SW 1271 (cell line): ENCODE data around the gene LRRC57.

Experiments
- DNase-seq, 2 experiments: peaks; one replicate each; lab custom pipeline; 2025; lab: John Stamatoyannopoulos, UW

The LRRC57 gene

DNA sequence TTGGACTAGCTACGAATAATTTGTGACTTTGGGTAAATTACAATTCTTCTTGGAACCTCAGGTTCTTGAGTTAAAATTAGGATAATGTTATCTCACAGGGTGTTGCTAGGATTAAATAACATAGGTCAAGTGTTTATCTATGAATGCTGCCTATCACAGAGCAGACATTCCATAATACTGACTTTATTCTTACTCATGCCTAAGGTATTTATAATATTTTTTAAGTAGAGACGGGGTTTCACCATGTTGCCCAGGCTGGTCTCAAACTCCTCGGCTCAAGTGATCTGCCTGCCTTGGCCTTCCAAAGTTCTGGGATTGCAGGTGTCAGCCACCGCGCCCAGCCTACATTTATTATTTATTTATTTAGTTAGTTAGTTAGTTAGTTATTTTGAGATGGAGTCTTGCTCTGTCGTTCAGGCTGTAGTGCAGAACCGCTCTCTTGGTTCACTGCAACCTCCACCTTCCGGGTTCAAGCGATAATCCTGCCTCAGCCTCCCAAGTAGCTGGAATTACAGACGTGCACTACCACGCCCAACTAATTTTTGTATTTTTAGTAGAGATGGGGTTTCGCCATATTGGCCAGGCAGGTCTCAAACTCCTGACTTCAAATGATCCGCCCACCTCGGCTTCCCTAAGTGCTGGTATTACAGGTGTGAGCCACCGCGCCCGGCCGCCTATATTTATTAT, 56.9 kb downstream of the LRRC57 start:
- peak in 1 of 2 experiments; percentile 46 for DNase-seq

DNA sequence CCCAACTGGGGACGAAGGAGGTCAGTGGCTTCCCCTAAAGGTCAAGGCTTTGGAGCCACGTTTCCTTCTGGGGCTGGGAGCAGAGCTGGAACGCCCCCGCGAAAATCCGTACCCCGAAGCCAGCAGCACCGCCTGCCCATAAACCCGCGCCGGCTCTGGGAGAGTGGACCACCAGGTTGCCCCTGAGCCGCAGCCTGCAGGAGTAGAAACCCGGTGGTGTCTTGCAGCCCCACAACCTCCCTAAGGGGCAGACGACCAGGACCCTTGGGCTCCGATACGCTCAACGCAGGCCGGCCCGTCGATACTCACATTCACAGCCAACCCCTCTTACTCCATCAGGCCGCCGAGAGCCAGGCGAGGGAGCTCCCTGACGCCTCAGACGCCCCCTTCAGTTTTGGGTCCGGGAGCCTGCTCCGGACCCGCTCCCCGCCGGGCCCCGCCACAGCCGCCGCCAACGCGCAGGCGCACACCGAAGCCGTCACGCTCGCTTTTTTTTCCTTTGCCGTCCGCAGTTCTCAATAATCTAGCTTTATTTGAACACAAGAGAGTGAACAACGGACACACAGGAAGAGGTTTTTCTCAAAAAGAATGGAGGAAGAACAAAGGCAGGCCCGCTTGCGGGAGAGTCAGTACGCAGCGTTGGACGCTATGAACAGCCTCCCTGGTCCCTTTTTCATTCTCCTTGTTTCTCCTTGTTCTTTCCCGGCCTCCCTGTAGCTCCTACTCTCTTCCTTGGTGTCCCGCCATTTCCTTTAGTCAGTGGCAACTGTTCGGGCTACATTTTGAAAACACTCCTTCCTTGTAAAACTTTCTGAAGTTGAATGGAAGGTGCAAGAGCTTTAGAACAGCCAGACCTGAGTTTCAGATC, 57.7 kb downstream of the LRRC57 start, which contains the start of gene ZNF106:
TSS of gene ZNF106 (minus strand) at position 471 of the 868 bp plus-strand sequence. CDS start 18,852 bp downstream, outside the sequence.
- peak; percentile 60 to 84 for DNase-seq

DNA sequence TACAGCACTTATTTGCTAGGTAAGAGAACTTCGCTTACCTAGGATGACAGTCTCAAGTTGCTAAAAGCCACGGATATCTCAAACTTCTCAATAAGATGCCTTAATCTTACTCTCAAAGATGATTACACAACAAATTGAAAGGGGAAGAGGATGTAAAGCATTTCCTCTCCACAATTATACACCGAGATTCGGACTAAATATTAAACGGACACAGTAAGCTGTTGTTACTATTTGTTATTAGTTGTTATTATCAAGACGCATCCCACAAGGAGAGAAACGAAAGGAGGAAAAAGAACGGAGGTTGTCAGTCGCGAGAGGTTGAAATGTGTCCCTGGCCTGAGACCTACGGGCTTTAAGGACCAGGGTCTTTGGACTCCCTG, 58.3 kb downstream of the LRRC57 start:
- no peak for DNase-seq
